GM18502 (cell line): ENCODE data around the gene RHBDD1.

Source experiments
- ATAC-seq: cut with Tn5 transposase; IDR thresholded peaks from one replicate; pipeline ENCODE4 v1.9.1; 2021; ENCODE audit warnings: mild to moderate bottlenecking; ENCODE audit not compliant: unreplicated experiment, poor library complexity

The RHBDD1 gene

DNA sequence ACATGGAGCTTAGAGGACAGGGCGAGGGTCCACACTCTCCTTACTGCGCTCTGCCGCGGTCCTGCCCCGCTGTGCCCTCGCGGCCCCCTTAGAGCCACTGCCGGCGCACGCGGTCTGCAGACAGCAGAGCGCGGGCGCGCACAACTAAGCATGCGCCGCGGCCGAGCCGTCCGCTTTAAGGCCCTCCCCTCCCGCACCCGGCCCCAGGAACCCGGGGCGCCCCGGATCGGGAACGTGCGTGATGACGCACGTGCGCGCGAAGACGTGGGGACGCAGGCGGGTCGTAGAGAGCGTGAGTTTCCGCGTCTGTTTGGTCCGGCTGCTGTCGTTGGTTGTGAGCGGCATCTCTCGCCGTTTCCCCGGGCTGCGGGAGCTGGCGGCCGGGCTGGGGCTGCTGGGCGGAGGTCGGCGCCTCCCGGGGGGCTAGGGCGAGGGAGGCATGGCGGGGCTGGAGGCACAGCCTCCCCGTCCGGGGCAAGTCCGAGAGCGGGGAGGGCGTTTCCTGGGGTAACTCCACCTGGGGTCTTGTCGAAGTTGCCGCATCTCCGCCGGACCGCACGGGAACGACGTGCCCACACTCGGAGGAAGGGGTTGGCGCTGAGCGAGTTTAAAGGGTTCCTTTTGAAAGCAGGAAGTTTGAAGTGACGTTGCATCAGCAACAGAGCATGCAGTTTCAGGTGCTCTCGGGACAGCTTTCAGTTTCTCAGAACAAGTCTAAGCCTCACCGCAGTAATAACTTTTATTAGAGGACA lies at the start of gene RHBDD1:
TSS of gene RHBDD1 (plus strand) at position 259 of the 752 bp plus-strand sequence. CDS start 28,640 bp downstream, outside the sequence.
- peak; percentile 82 for ATAC-seq

DNA sequence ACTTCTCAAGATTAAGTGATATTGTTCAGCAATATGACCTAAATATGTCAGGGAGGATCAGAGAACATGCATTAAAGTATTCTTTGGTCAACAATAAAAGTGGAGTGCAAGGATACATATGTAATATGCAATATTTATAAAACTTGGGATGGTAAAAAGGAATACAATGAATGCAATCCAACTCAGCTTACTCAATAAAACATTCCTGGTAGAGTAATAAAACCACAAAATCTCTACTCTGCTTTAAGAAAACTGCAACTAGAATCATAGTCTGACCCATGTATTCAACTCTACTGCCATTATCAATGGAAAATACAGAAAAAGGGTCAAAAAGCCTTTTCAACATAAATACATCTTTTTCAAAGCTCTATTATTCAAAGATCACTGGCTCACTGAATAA lies 47.8 kb upstream of the RHBDD1 start:
- no peak for ATAC-seq

DNA sequence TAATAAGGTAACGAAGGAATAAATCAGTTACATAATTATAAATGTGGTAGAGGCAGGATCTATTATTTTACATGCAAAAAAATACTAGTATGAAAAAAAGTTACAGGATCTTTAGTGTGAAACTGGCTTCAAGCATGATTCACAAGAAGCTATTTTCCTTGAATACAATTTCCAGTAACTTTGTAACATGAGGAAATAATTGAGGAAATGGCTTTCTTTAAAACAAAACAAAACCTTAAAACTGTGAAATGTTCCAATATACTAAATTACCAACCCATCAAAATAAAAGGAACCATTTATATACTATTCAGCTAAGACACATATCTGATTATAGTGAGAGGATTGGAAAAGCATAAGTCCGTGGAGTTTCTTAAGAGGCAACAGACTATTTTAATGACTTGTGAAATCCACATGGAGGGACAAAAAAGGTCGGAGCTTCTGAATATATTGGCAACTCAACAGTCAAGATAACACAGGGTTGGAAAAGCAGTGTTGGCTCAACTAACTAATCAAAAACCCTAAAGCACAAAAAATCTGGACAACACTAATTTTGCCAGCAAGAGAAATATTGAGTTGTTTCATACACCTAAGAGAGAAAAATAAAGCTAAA lies 46.9 kb upstream of the RHBDD1 start:
- no peak for ATAC-seq

- no peak for ATAC-seq
Observed at GRCh38 chr2:226790011-226790410, 45.8 kb upstream of the RHBDD1 start.

DNA sequence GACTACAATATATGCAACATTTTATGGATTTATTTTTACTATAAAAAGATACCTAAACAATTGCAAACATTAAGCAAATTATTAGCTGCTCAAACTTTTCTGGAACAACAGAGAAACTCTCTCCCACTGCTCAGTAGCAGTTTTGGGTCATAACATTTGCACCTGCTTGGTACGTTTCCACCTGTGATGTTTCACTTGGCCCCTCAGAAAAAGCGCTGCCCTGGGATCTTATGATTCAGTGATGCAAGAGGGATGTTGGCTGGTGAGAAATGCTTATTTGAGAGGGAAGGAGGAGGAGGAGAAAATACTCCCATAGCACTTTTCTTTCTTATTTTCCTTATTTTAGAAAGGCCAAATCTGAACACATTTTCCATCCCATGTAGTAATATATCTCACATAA lies 45.4 kb upstream of the RHBDD1 start:
- no peak for ATAC-seq

DNA sequence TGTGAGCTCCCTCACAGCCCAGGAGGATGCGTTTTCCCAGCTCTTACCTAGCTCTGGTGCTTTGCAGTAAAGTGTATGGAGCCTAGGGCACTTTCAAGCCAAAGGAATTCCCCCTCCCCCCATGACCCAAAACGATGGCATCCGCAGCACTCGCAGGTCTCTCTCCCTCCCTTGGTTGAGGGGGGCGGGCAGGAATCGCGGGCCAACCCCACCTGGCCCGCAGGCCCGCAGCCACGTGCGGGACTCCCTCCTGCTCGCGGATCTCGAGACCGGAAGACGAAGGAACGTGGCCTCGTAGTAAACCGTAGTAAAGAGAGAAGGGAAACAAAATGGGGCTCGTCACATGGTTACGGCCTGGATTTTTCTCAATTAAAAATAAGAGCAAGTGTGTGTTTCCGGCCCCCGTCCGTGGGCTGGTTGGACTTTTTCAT lies 44.8 kb upstream of the RHBDD1 start:
- peak; percentile 61 for ATAC-seq

DNA sequence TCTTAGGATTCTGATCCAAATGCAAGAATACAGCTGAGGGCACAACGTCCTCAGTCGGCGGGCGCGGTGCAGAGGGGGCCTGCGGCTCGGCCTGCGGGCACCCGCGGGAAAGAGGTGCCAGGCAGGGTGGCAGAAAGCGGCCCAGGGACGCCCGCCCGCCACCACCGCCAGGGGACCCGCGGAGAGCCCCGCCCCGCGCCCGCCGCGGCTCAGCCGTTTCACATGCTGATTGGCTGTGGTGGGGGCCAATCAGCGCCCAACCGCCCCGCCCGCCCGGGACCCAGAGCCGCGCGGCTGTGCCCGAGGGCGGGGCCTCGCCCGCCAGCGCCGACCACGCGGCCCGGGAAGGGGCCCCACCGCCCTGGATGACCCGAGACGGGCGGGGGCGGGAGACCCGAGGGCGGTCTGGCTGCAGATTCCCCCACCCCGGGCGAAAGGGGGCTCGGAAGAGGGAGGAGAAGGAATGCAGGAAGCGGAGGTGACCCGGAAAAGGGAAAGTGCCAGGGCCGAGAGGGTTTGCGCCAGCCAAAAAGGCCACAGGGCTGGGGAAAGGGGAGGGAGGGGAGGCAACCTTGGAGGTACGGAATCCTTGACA lies 44.3 kb upstream of the RHBDD1 start:
- ATAC-seq: peak; percentile 99

GRCh38 chr2:226792155-226792881 lies 43.5 kb upstream of the RHBDD1 start:
- ATAC-seq: no peak

DNA sequence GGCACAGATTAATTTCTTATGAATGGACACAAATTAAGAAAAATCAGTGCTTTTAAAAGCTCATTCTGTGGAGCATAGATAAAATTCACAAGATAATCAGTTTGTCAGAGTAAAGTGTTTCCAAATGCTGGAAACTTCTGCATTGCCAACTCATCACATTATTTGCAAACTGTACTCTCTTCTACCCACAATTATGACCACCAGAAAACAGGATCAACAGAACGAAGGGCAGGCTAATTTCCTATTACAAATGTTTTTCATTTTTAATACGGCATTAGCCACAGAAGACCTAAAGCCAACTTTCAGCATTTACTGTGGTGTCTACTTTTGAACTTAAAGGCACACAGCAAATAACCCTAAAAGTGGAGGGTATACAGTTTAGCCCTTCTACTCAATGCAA lies 42.2 kb upstream of the RHBDD1 start:
- no peak for ATAC-seq

DNA sequence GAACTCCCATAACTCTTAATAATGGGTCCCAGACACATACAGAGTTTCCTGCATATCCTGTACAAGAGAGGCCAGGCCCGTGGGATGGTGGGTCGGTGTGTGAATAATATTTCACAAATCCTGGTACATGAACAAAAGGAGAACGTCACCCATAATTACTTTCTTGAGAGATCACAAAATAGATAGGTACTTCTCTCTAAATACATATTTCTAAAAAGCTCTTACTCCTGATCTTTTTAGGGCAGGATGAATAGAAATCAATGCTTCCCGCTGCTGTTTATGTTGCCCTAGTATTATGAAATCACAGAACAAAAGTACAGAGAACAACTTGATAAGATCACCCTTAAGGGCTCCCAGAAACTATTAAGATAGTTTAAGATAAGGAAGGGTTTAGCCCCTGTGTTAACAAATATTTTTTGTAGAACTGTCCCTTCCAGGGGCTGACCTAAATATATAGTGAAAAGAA lies 41.6 kb upstream of the RHBDD1 start:
- no peak for ATAC-seq

GRCh38 chr2:226794751-226795171 lies 41.1 kb upstream of the RHBDD1 start:
- ATAC-seq: no peak

- no peak for ATAC-seq
Observed at GRCh38 chr2:226795281-226796011, 40.4 kb upstream of the RHBDD1 start.

DNA sequence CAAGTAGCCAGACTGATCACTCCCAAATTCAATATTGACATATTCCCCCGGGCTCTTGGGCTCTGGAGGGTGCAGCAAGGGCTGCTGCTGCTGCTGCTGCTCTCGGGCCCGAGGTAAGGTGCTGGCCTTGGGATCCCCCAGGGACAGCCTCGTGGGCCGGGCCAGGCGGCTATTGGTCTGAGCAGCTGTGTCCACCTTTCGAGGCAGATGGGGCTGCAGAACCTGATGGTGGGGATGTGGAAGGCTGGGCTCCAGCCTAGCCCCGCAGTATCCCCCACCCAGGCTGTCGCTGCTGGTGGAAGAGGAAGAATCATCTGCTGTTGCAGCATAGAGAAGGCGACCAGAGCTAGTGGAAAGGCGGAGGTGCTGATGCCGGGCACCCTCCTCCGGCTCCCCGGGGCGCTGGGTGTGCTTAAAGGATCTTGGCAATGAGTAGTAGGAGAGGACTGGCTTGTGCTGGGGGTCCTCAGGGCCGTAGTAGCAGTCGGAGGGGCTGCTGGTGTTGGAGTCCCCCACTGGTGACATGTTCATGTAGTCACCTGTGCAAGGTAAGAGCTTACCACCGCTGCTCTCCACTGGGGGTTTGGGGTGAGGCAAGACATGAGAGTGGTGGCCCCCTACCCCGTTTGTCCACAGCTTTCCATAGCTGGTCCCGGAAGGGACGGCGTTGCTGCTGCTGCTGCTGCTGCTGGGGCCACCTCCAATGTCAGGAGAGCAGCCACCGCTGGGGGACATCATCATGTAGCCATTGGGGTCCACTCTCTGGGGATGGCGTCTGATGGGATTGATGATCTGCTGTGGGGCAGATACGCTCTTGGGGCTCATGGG lies 39.6 kb upstream of the RHBDD1 start:
- ATAC-seq: no peak

- no peak for ATAC-seq
Observed at GRCh38 chr2:226796840-226797288, 39.0 kb upstream of the RHBDD1 start.

GRCh38 chr2:226797289-226797988 lies 38.4 kb upstream of the RHBDD1 start:
- ATAC-seq: no peak

DNA sequence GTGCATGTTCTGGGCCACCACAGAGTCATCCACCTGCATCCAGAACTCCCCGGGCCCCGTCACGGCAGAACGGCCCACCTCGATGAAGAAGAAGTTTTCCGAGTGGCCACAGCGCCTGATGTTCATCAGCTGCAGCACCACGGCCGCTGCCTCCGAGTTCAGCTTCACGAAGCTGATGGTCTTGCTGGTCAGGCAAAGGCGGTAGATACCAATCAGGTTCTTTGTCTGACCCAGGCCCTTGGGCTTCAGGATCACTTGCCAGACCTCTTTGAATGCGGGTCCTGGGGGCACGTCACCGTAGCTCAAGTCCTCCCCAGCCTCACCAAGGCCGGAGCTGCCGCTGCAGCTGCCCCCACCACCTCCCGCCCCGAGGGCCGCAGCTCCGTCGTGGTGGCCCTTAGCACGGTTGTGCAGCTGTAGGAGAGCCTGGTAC lies 37.8 kb upstream of the RHBDD1 start:
- ATAC-seq: no peak

DNA sequence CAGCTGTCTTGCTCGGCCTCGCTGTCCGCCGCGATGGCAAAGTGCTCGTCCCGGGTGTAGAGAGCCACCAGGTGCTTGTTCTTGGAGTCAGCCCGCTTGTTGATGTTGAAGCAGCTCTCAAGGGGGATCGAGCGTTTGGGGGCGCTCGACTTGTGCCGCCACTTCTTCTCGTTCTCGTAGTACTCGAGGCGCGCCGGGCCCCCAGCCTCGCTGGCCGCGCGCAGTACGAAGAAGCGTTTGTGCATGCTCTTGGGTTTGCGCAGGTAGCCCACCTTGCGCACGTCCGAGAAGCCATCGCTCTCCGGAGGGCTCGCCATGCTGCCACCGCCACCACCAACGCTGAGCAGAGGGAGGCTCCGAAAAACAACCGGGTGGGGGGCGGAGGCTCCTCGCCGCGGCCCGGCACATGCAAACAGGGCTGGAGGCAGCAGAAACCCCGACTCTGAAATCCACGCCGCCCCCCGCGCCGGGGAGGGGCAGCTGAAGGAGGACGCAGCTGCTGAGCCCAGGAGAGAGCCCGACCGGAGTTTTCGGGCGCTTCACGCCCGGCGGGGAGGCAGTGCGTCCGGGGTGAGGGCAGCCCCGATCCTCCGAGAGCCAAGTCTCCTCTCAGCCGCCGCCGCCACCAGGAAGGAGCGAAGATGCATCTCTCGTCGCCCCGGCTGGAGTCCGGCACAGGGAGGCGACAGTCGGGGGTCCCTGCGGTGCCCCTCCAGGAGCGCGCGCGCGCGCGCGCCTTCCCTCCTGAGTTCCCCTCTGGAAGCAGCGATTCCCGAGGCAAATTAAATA lies 37.2 kb upstream of the RHBDD1 start:
- peak; percentile 24 for ATAC-seq
